NCI-H1436 (cell line): ENCODE results near the gene PDLIM5.

Experiments used
- DNase-seq: peaks from one replicate; lab custom pipeline; 2025; lab: John Stamatoyannopoulos, UW

Gene PDLIM5

DNA sequence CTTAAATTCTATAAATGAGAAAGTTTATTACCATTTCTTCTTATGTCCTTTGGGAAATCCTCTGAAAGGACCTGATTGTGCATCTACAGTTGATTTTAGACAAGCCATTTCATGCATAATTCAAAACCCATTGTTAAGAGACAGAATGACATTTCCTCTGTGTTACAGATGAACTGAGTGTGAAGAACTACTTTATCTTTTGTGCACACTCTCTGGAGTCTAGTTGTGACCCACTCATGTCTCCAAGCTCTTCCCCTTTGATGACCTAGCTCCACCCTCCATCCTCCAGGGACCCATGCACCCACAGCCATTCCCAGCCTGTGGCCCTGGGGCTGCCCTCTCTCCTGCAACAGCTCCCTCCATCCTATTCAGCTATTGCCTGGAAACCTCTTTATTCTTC, 248.6 kb downstream of the PDLIM5 start:
- no peak for DNase-seq

DNA sequence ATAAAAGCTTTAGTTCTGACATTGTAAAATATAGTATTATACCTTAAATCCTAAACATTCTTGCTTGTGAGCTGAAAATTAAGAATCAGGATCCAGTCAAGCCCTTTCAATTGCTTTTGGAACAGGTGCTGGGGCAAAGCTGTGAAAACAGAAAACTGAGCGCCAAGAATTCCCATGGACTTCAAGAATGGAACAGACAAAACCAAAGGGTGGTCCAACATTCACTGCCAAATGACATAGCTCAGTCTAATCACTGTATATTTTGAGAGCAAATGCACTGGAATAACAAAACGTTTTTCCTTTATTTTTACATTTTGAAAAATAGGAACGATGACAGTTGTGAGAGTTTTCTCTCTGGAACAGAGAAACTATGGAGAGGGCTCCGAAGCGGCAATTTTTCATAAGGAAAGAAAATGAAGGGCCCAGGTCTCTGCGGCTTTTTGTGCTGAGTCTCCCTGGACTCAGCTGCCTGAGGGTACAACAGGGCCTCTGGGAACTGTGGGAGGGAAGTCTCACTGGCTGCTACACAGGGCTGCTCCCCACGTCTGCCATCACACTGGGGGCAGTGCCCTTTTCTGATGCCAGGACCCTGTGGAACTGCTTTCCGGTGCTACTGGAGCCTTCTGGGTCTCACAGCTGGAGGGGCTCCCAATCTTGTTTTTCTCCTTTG, 250.0 kb downstream of the PDLIM5 start:
- no peak for DNase-seq

DNA sequence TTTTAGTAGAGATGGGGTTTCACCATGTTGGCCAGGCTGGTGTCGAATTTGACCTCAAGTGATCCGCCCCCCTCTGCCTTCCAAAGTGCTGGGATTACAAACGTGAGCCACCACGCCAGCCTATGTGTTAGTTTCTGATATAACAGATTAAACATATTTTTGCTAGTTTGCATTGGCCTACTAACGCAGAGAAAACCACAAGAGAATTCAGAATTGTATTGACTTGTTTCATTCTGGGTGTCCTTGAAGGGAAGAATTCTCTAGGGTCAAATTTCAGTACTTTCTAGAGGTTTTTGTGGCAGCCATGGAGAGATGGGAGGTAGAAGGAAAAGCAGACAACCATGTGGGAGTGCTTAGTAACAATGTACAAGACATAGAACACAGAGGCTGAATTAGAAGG, 259.9 kb downstream of the PDLIM5 start:
- no peak for DNase-seq

DNA sequence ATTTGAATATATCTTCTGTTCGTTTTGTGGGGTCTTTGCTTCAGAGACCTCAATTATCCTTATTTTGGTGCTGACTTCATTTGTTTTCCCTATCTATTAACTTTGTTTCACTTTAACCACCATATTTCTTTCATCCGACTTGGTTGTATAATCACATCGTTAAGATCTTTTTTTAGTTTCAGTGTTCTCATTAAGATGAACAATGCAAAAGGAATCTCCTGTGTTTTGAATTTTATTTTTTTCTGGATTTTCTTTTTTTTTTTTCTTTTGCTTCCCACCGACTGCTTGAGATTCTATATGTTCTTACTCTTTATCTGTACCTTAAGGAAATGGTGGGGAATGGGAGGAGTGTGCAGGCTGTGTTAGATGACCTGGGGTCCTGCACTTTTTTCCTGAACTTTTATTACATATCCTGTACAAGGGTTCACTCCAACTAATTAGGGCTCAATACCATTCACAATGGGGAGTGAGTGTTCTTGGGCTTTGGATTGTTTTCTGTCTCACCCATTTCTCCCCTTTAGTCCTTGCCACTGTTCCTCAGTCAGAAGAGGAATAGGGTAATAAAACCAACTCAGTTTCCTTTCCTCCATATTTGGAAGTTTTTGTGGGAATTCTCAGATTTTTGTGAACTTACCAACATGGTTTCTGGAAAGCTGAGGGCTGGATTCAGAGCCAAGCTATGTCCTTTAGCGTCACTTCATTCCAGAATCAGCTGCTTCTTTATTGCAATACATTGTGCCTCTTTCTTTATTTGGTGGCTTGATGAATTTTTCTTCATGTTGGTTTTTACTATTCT, 262.8 kb downstream of the PDLIM5 start:
- no peak for DNase-seq

DNA sequence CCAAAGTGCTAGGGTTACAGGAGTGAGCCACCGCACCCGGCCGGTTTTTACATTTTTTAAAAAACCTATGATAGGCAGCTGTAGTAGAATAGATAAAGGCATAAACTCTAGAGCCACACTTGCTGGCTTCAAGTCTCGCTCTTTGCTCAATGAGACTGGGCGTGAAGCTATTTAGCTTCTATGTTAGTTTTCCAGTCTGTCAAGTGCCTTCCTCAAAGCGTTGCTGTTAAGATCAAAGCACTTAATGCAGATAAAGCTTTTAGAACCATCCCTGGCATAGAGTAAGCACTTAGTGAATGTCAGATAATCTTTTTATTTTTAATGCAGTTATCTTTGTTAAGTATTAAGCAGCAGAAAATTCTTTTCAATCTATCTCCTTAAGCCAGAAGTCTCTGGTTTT, 264.0 kb downstream of the PDLIM5 start:
- DNase-seq: no peak
